ENCODE data around the gene KRTAP10-8.

GRCh38 chr21:44630440-44630839 is 18.6 kb downstream of the KRTAP10-8 start:
- no peak for TF ChIP-seq CTCF (conservative IDR thresholded peaks at IDR 0.05 in 1 of 2, IDR thresholded peaks at IDR 0.05 in 1 of 2; ENCODE audit: extremely low read depth in 1 of 2, insufficient read depth in 1 of 2, low read depth in 1 of 2, low read length in 2 of 2)
- no peak for TF ChIP-seq EZH2 (IDR thresholded peaks at IDR 0.05; ENCODE audit: borderline replicate concordance, low read length)

Data from mammary epithelial cell (primary cell).